Dendritic cell treated with granulocyte-macrophage colony-stimulating factor and Interleukin-4, amounts not matched to agents 40 ng/mL and 50 ng/mL, for 4 days (primary cell): ENCODE results near the gene VTI1A.
"Not testable (repeated sequence)": the region's sequence is repeated elsewhere in the genome, so short reads cannot be mapped to it uniquely, and the experiment has no call there.

ENCODE experiments used
- H3K27ac Mint-ChIP-seq: one replicate; pipeline ENCODE4 v1.8.0; 2022; ENCODE audit warnings: mild to moderate bottlenecking, mixed read lengths
- H3K27me3 Mint-ChIP-seq: one replicate; pipeline ENCODE4 v1.8.0; 2022; ENCODE audit warnings: mild to moderate bottlenecking, mixed read lengths
- H3K36me3 Mint-ChIP-seq: one replicate; pipeline ENCODE4 v1.8.0; 2022; ENCODE audit warnings: low read depth, mixed read lengths
- H3K4me1 Mint-ChIP-seq: one replicate; pipeline ENCODE4 v1.8.0; 2022; ENCODE audit warnings: low read depth, mixed read lengths
- H3K4me3 Mint-ChIP-seq: one replicate; pipeline ENCODE4 v1.8.0; 2022; ENCODE audit warnings: mild to moderate bottlenecking, moderate library complexity, mixed read lengths
- H3K9me3 Mint-ChIP-seq: one replicate; pipeline ENCODE4 v1.8.0; 2022; ENCODE audit warnings: mixed read lengths
- intact Hi-C: fragments of 100-400 bp; cut with micrococcal nuclease; formaldehyde crosslinking; loops from one replicate; pipeline ENCODE4 v1.15.0; 2022

The VTI1A gene

GRCh38 chr10:112526906-112527305, 79.9 kb downstream of the VTI1A start:
- intact Hi-C loops: no loop called here
- H3K4me1 Mint-ChIP-seq: peaks cover 5% of the 10 kb centered on the region
- H3K27ac Mint-ChIP-seq: no peak overlapping the region
- peaks cover 4% of the 10 kb centered on the region for H3K36me3 Mint-ChIP-seq
- H3K9me3 Mint-ChIP-seq: no peaks in the 10 kb centered on the region
- no peaks in the 10 kb centered on the region for H3K27me3 Mint-ChIP-seq
- H3K4me3 Mint-ChIP-seq: no peak overlapping the region

DNA sequence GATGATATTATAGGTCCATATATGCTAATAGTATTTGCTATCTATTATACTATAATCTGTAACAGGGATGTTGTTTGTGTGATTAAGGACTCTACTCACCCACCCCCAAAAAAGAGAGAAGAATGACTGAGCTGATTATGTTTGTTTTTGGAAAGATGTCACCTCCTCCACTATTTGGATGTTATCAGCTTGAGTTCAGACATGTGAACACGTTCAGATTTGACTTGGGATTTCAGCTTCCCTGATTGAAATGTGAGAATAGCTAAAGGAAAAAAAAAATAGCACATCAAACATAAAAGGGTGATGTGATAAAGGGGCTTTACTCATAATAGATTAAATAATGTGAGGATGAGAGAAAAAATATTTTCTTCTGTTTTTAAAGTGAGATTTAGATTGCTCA, 81.2 kb downstream of the VTI1A start:
- no peak overlapping the region for H3K4me3 Mint-ChIP-seq

DNA sequence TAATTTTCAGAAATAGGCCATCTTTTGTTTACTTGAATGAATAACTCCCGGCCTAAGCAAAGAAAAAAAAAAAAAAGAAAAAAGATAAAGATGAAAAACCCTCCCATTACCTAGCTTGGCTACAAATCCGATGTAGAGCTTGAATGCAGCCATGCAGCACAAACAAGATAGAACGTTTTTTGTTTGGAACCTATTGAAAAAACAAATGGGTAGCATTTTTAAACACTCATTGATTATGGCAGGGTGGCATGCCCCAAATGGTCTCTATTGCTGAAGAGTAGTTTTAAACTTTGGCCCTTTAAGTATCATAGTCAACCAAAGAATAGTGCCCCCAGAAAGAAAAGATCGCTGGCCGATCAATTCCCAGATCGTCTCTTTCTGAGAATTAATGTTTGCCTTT, 84.4 kb downstream of the VTI1A start:
- H3K27ac Mint-ChIP-seq: no peak overlapping the region
- intact Hi-C loops: no loop called here
- H3K9me3 Mint-ChIP-seq: no peaks in the 10 kb centered on the region
- no peak overlapping the region for H3K4me3 Mint-ChIP-seq
- no peaks in the 10 kb centered on the region for H3K27me3 Mint-ChIP-seq
- H3K4me1 Mint-ChIP-seq: peaks cover 11% of the 10 kb centered on the region
- peaks cover 4% of the 10 kb centered on the region for H3K36me3 Mint-ChIP-seq

More for the DNA sequence above, 81.2 kb downstream of the VTI1A start:
- Mint-ChIP-seq H3K9me3 (no peaks in the 10 kb centered on the region), H3K36me3 (peaks cover 4% of the 10 kb centered on the region), H3K27ac (no peak overlapping the region), H3K27me3 (no peaks in the 10 kb centered on the region), H3K4me1 (peaks cover 7% of the 10 kb centered on the region)
- intact Hi-C loops: no loop called here

GRCh38 chr10:112532189-112532588, 85.2 kb downstream of the VTI1A start:
- Mint-ChIP-seq H3K4me1 (peaks cover 11% of the 10 kb centered on the region), H3K9me3 (no peaks in the 10 kb centered on the region), H3K27me3 (no peaks in the 10 kb centered on the region), H3K27ac (no peak overlapping the region), H3K36me3 (peaks cover 4% of the 10 kb centered on the region), H3K4me3 (no peak overlapping the region)
- intact Hi-C loops: no loop called here

GRCh38 chr10:112532956-112533355, 85.9 kb downstream of the VTI1A start:
- H3K27ac Mint-ChIP-seq: no peak overlapping the region
- no peaks in the 10 kb centered on the region for H3K27me3 Mint-ChIP-seq
- peaks cover 11% of the 10 kb centered on the region for H3K4me1 Mint-ChIP-seq
- no peak overlapping the region for H3K4me3 Mint-ChIP-seq
- intact Hi-C loops: no loop called here
- peaks cover 6% of the 10 kb centered on the region for H3K36me3 Mint-ChIP-seq
- H3K9me3 Mint-ChIP-seq: no peaks in the 10 kb centered on the region

- Mint-ChIP-seq H3K9me3 (no peaks in the 10 kb centered on the region), H3K4me1 (peaks cover 11% of the 10 kb centered on the region), H3K36me3 (peaks cover 15% of the 10 kb centered on the region), H3K4me3 (no peak overlapping the region), H3K27me3 (no peaks in the 10 kb centered on the region), H3K27ac (no peak overlapping the region)
- intact Hi-C loops: no loop called here
Measured at GRCh38 chr10:112533916-112534315, 86.9 kb downstream of the VTI1A start.

DNA sequence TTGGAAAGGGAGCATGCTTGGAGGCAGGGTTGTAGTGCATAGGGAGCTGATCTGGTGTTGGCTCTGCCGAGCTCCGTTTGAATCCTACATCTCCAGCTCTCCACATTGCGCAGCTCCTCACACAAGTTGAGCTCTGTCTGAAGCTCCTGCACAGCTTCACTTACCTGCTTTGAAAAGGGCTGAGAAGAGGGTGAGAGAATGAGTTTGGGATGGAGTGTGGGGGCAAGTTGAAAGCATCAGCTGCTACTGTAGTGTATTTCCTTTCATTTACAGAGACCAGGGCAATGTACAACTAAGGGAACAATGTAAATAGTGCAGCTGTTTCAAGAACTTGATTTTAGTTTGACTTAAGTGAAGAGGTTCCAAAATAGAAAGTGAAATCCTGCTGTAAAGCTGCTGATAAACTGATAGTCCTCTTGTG, 88.5 kb downstream of the VTI1A start:
- no peak overlapping the region for H3K27ac Mint-ChIP-seq
- peaks cover 15% of the 10 kb centered on the region for H3K4me1 Mint-ChIP-seq
- no peaks in the 10 kb centered on the region for H3K9me3 Mint-ChIP-seq
- H3K27me3 Mint-ChIP-seq: no peaks in the 10 kb centered on the region
- intact Hi-C loops: no loop called here
- H3K4me3 Mint-ChIP-seq: no peak overlapping the region
- peaks cover 20% of the 10 kb centered on the region for H3K36me3 Mint-ChIP-seq

DNA sequence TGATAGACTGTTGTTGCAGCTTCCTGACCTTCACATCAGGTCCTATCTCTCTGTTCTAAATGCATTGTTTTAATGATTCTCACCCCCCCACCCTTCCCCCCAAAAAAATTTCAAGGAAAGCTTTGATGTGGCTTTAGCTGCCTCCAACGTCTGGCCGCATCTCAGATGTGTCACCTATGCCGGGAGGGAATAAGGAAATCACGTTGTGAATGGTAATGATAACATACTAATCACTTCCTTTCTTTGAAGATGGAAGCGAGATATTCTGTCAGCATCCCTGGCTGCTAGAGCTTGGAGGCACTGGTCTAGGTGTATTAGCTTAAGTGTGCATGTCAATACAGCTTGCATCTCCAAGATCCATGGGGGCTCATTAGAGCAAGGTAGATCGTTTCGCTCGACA, 89.6 kb downstream of the VTI1A start:
- Mint-ChIP-seq H3K27me3 (no peaks in the 10 kb centered on the region), H3K27ac (no peak overlapping the region), H3K4me3 (no peak overlapping the region), H3K36me3 (peaks cover 19% of the 10 kb centered on the region), H3K4me1 (peaks cover 18% of the 10 kb centered on the region), H3K9me3 (no peaks in the 10 kb centered on the region)
- intact Hi-C loops: no loop called here

- Mint-ChIP-seq H3K27ac (no peak overlapping the region), H3K4me3 (no peak overlapping the region), H3K9me3 (no peaks in the 10 kb centered on the region), H3K4me1 (peaks cover 17% of the 10 kb centered on the region), H3K36me3 (peaks cover 30% of the 10 kb centered on the region), H3K27me3 (no peaks in the 10 kb centered on the region)
- intact Hi-C loops: no loop called here
Measured at GRCh38 chr10:112538168-112538567, 91.2 kb downstream of the VTI1A start.

- Mint-ChIP-seq H3K27ac (no peak overlapping the region), H3K27me3 (no peaks in the 10 kb centered on the region), H3K9me3 (no peaks in the 10 kb centered on the region), H3K36me3 (peaks cover 30% of the 10 kb centered on the region), H3K4me1 (peaks cover 13% of the 10 kb centered on the region), H3K4me3 (no peak overlapping the region)
- intact Hi-C loops: no loop called here
Measured at GRCh38 chr10:112539340-112539739, 92.3 kb downstream of the VTI1A start.

DNA sequence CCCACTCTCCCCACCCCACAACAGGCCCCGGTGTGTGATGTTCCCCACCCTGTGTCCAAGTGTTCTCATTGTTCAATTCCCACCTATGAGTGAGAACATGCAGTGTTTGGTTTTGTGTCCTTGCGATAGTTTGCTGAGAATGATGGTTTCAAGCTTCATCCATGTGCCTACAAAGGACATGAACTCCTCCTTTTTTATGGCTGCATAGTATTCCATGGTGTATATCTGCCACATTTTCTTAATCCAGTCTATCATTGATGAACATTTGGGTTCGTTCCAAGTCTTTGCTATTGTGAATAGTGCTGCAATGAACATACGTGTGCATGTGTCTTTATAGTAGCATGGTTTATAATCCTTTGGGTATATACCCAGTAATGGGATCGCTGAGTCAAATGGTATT, 95.8 kb downstream of the VTI1A start:
- peaks cover 41% of the 10 kb centered on the region for H3K36me3 Mint-ChIP-seq
- H3K4me3 Mint-ChIP-seq, H3K27ac Mint-ChIP-seq, H3K4me1 Mint-ChIP-seq, intact Hi-C loops, H3K27me3 Mint-ChIP-seq, H3K9me3 Mint-ChIP-seq: not testable (repeated sequence)

DNA sequence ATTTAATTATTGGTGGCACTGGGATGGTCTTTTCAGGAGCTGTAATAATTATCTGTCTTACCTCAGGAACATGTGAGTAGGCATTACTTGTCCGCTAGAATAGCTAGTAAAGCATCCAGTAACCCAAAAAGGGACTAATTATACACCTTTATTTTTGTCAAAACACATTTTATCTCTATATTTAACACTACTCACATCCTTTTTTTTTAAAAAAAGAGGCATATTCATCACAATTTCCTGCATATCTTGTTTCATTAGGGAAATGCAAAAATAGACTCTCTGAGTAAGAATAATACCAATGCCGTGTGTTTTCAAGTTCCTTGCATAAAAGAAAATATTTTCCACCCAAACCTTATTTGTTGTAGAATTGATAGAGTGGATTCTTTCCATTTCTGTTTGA, 99.5 kb downstream of the VTI1A start:
- intact Hi-C loops: no loop called here
- H3K36me3 Mint-ChIP-seq: peaks cover 28% of the 10 kb centered on the region
- no peaks in the 10 kb centered on the region for H3K27me3 Mint-ChIP-seq
- H3K27ac Mint-ChIP-seq: no peak overlapping the region
- no peak overlapping the region for H3K4me3 Mint-ChIP-seq
- no peaks in the 10 kb centered on the region for H3K9me3 Mint-ChIP-seq
- H3K4me1 Mint-ChIP-seq: no peaks in the 10 kb centered on the region

DNA sequence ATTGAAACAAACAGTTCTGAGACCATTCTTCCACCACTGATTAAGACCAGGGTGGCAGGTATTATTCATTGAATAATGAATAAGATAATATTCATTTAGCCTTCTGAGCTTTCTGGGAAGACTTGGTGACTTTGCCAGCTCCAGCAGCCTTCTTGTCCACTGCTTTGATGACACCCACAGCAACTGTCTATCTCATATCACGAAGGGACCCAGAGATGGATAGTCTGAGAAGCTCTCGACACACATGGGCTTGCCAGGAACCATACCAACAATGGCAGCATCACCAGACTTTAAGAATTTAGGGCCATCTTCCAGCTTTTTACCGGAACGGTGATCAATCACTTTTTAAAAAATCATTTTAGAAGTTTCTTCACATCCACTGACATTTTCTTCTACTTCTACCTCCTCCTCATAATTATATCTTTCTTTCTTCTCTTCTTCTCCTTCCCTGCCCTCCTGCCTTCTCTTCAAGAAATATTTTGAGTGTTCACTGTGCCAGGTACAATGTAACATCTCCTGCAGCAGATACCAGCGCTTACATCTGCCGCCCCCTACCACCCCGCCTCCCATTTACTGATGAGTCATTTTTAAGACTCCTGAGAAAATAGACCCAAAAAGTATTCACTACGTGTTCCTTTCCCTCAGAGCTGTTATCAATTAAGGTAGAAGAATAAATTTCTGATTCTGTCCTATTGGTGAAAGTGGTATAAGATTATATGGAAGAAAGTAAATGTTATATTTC, 101.7 kb downstream of the VTI1A start:
- H3K27ac Mint-ChIP-seq: no peak overlapping the region

GRCh38 chr10:112552593-112553110, 105.6 kb downstream of the VTI1A start:
- Mint-ChIP-seq H3K4me1 (no peaks in the 10 kb centered on the region), H3K36me3 (peaks cover 12% of the 10 kb centered on the region), H3K4me3 (no peak overlapping the region), H3K9me3 (no peaks in the 10 kb centered on the region), H3K27ac (no peak overlapping the region), H3K27me3 (no peaks in the 10 kb centered on the region)
- intact Hi-C loops: no loop called here

More for the DNA sequence above, 101.7 kb downstream of the VTI1A start:
- no peaks in the 10 kb centered on the region for H3K27me3 Mint-ChIP-seq
- intact Hi-C loops: no loop called here
- H3K4me1 Mint-ChIP-seq: no peaks in the 10 kb centered on the region
- H3K36me3 Mint-ChIP-seq: peaks cover 23% of the 10 kb centered on the region
- H3K9me3 Mint-ChIP-seq: no peaks in the 10 kb centered on the region
- H3K4me3 Mint-ChIP-seq: no peak overlapping the region

DNA sequence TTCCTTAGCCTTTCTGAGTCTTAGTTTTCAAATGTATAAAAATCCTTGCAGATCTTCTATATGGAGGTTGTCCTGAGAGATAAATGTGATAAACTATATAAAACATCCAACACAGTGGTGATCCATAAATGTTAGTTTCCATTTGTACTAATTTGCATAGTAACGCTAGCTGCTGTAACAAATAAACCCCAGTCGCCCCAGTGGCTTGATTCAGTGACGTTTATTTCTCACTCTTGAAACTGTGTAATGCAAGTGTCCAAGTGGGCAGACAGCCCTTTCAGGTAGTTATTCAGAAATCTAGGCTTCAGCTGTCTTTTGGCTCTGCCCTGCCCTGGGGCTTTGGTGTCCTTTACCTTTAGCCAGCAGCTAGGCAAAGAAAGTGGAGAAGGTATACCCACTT, 106.3 kb downstream of the VTI1A start:
- no peak overlapping the region for H3K4me3 Mint-ChIP-seq
- no peaks in the 10 kb centered on the region for H3K9me3 Mint-ChIP-seq
- H3K27me3 Mint-ChIP-seq: no peaks in the 10 kb centered on the region
- H3K36me3 Mint-ChIP-seq: peaks cover 12% of the 10 kb centered on the region
- intact Hi-C loops: no loop called here
- no peaks in the 10 kb centered on the region for H3K4me1 Mint-ChIP-seq
- H3K27ac Mint-ChIP-seq: no peak overlapping the region
